SK-N-SH treated with all-trans-retinoic acid at 6 μM for 48 hours (cell line): Measurements from ENCODE around the gene SPRR2G.
"Not testable (repeated sequence)": the region's sequence is repeated elsewhere in the genome, so short reads cannot be mapped to it uniquely, and the experiment has no call there.

Experiments
- ARNTL ChIP-seq: fragments of 450-650 bp; formaldehyde crosslinking; IDR thresholded peaks from 2 replicates; pipeline ENCODE4 v1.5.0; 2020; ENCODE audit warnings: low read depth, mild to moderate bottlenecking, moderate library complexity, borderline replicate concordance
- OSR1 ChIP-seq: fragments of 250-450 bp; sonication (Bioruptor Pico); IDR thresholded peaks from 2 replicates; pipeline ENCODE4 v1.8.0; 2022; ENCODE audit warnings: moderate library complexity, mild to moderate bottlenecking, inconsistent platforms
- TOX ChIP-seq: fragments of 250-450 bp; sonication (Bioruptor Pico); IDR thresholded peaks from 2 replicates; pipeline ENCODE4 v1.8.0; 2021; ENCODE audit warnings: mild to moderate bottlenecking, moderate library complexity, borderline replicate concordance
- ZFP30 ChIP-seq: fragments of 450-650 bp; formaldehyde crosslinking; IDR thresholded peaks from 2 replicates; pipeline ENCODE4 v1.5.0; 2022; ENCODE audit warnings: mild to moderate bottlenecking, moderate library complexity
- ZNF8 ChIP-seq: fragments of 450-650 bp; formaldehyde crosslinking; IDR thresholded peaks from 2 replicates; pipeline ENCODE4 v1.5.0; 2020; ENCODE audit warnings: mild to moderate bottlenecking, moderate library complexity
- TF ChIP-seq, protein P1 (sequence below): fragments of 250-450 bp; sonication (Bioruptor Pico); IDR thresholded peaks from 2 replicates; pipeline ENCODE4 v1.8.0; 2020; ENCODE audit warnings: mild to moderate bottlenecking, moderate library complexity, borderline replicate concordance

DNA sequence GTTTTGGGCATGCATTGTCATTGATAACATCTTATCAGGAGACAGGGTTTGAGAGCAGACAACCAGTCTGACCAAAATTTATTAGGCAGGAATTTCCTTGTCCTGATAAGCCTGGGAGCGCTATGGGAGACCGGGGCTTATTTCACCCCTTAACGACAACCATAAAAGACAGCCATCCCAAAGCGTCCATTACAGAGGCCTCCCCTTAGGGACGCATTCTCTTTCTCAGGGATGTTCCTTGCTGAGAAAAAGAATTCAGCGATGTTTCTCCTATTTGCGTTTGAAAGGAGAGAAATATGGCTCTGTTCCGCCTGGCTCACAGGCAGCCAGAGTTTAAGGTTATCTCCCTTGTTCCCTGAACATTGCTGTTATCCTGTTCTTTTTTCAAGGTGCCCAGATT, 26.9 kb downstream of the SPRR2G start:
- not testable (repeated sequence) for TF ChIP-seq ARNTL; ZNF8; TOX; OSR1; ZFP30 (CRISPR knock-in tag)
- TF ChIP-seq, protein P1, sequence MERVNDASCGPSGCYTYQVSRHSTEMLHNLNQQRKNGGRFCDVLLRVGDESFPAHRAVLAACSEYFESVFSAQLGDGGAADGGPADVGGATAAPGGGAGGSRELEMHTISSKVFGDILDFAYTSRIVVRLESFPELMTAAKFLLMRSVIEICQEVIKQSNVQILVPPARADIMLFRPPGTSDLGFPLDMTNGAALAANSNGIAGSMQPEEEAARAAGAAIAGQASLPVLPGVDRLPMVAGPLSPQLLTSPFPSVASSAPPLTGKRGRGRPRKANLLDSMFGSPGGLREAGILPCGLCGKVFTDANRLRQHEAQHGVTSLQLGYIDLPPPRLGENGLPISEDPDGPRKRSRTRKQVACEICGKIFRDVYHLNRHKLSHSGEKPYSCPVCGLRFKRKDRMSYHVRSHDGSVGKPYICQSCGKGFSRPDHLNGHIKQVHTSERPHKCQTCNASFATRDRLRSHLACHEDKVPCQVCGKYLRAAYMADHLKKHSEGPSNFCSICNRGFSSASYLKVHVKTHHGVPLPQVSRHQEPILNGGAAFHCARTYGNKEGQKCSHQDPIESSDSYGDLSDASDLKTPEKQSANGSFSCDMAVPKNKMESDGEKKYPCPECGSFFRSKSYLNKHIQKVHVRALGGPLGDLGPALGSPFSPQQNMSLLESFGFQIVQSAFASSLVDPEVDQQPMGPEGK, result not testable (repeated sequence)
